HepG2 (cell line): Measurements from ENCODE around the gene ATP11C. TPM values are rescaled to one million over a fixed set of nuclear protein-coding genes. Genes with fewer than 3 reads are reported as not detected.
"Not testable (repeated sequence)": the region's sequence is repeated elsewhere in the genome, so short reads cannot be mapped to it uniquely, and the experiment has no call there.

Experiments
- ATAC-seq: fragments of 200-7000 bp; cut with Tn5 transposase; 3 replicates; pipeline ENCODE4 v1.9.1; 2020; ENCODE audit warnings: mild to moderate bottlenecking, moderate library complexity
- BruUV-seq: library from RNA; stranded (reverse); fragments of 400-500 nt; replicated peaks from 2 replicates; lab custom pipeline; 2021; lab: Mats Ljungman, UMichigan
- CTCF ChIA-PET: fragments of 300-600 bp; formaldehyde crosslinking; extraction: SDS; loops from one replicate; lab custom pipeline; 2021; ENCODE audit warnings: low total read pairs, inconsistent platforms, low intra/inter-chr PET ratio; lab: Yijun Ruan, JAX
- POLR2A ChIA-PET: fragments of 350-600 bp; sonication (Branson Sonifier 250); formaldehyde crosslinking; loops from one replicate; lab custom pipeline; 2020; ENCODE audit warnings: antibody characterized with exemption, inconsistent platforms; lab: Yijun Ruan, JAX
- DNase-seq: peaks from one replicate; pipeline ENCODE4 v3.0.0-alpha.2; 2015; ENCODE audit warnings: low spot score
- FAIRE-seq: peaks from 3 replicates; lab custom pipeline; 2011; peaks lifted over from hg19 to GRCh38; lab: Jason Lieb, UNC
- H2AFZ ChIP-seq: one replicate; pipeline ENCODE4 v1.6.1; 2011; ENCODE audit warnings: low read length, inconsistent platforms
- H3K27ac ChIP-seq: fragments of 300-600 bp; 3 replicates; pipeline ENCODE4 v1.8.0; 2011; ENCODE audit warnings: mixed run types, mild to moderate bottlenecking, mixed read lengths, low read length, inconsistent platforms; ENCODE audit not compliant: insufficient read depth; ENCODE audit errors: extremely low read length
- H3K27me3 ChIP-seq, 2 experiments: fragments of 200-600 bp in 1 of 2; 2 replicates in 1 of 2; 3 replicates in 1 of 2; pipeline versions ENCODE4 v1.6.0 to v1.8.0; 2011; ENCODE audit warnings: low read length in 2 of 2, mild to moderate bottlenecking in 2 of 2, moderate library complexity in 2 of 2, inconsistent platforms in 1 of 2; ENCODE audit not compliant: insufficient read depth in 2 of 2, control insufficient read depth in 1 of 2
- H3K36me3 ChIP-seq, 2 experiments: fragments of 200-600 bp in 1 of 2; replicated peaks in 1 of 2; 2 replicates in 1 of 2; 3 replicates in 1 of 2; pipeline versions ENCODE4 v1.5.1 to v1.8.0; 2011; ENCODE audit warnings: low read length in 2 of 2, inconsistent platforms in 1 of 2; ENCODE audit not compliant: insufficient read depth in 2 of 2, control insufficient read depth in 1 of 2
- H3K4me1 ChIP-seq: 2 replicates; pipeline ENCODE4 v1.5.1; 2012; ENCODE audit warnings: low read length, inconsistent platforms; ENCODE audit not compliant: insufficient read depth
- H3K4me2 ChIP-seq: 2 replicates; pipeline ENCODE4 v1.6.0; 2011; ENCODE audit warnings: low read depth, low read length, inconsistent platforms
- H3K4me3 ChIP-seq, 3 experiments: fragments of 200-600 bp in 1 of 3; sonication (generic), shearing (Covaris generic) in 1 of 3; replicated peaks in 1 of 3; 2 replicates each; pipeline ENCODE4 v1.5.1; 2011 to 2016; ENCODE audit warnings: low read length in 3 of 3, inconsistent platforms in 2 of 3, low read depth in 2 of 3, mild to moderate bottlenecking in 2 of 3, control low read depth in 1 of 3, mixed read lengths in 1 of 3; ENCODE audit not compliant: insufficient read depth in 1 of 3
- H3K79me2 ChIP-seq: one replicate; pipeline ENCODE4 v1.6.1; 2011; ENCODE audit warnings: low read length, inconsistent platforms; ENCODE audit not compliant: insufficient read depth
- H3K9ac ChIP-seq: 2 replicates; pipeline ENCODE4 v1.6.0; 2011; ENCODE audit warnings: mild to moderate bottlenecking, low read depth, low read length, inconsistent platforms; ENCODE audit not compliant: insufficient read depth
- H3K9me3 ChIP-seq: 2 replicates; pipeline ENCODE4 v1.5.1; 2012; ENCODE audit warnings: mild to moderate bottlenecking, low read length
- H4K20me1 ChIP-seq: 2 replicates; pipeline ENCODE4 v1.6.0; 2011; ENCODE audit warnings: inconsistent platforms, mild to moderate bottlenecking, low read length, moderate library complexity; ENCODE audit not compliant: insufficient read depth
- BRD4 ChIP-seq: sonication (generic); formaldehyde crosslinking; IDR thresholded peaks from 2 replicates; pipeline ENCODE4 v1.4.0; 2020; ENCODE audit warnings: missing genetic modification reagents
- SMC3 ChIP-seq: IDR thresholded peaks from 2 replicates; pipeline ENCODE4 v1.6.1; 2011; ENCODE audit warnings: low read length, improper control_type of control experiment
- WGBS: methylation state at CpG from one replicate; pipeline ENCODE4 v1.1.6; 2017; ENCODE audit warnings: low lambda C conversion rate; 5-methylcytosine and 5-hydroxymethylcytosine counted together
- in situ Hi-C: cut with HindIII; loops from 2 replicates; pipeline ENCODE4 v1.10.0; 2017; ENCODE audit warnings: low pct_unique_long_range_greater_than_20kb; ENCODE audit not compliant: extremely low pct_ligation_motif_present
- intact Hi-C: fragments of 100-400 bp; cut with micrococcal nuclease; formaldehyde crosslinking; loops from one replicate; pipeline ENCODE4 v1.10.0; 2022; ENCODE audit not compliant: unreplicated experiment
- polyA plus RNA-seq, 8 experiments: library from polyadenylated mRNA; depleted of rRNA in 3 of 8; stranded (reverse) in 7 of 8; unstranded in 1 of 8; fragments of >200 nt; fragmentation: Illumina TruSeq in 4 of 8; extraction: Trizol in 4 of 8; gene quantifications; 2 replicates each; pipeline versions ENCODE4 v1.2.1 to v1.2.3, GENCODE V29; 2011 to 2016; ENCODE audit warnings: low read depth in 4 of 8, missing spikeins in 1 of 8, mixed read lengths in 1 of 8; ENCODE audit not compliant: insufficient read depth in 1 of 8
- total RNA-seq, 5 experiments: library from RNA; depleted of rRNA; stranded (reverse); fragments of >200 nt; fragmentation: Illumina TruSeq; extraction: Trizol; gene quantifications; 2 replicates each; pipeline ENCODE4 v1.2.3, GENCODE V29; 2016; ENCODE audit warnings: low read depth in 1 of 5
- TF ChIP-seq, protein P1 (sequence below), 2 experiments: sonication (generic) in 1 of 2; formaldehyde crosslinking in 1 of 2; IDR thresholded peaks; 2 replicates each; pipeline versions ENCODE4 v1.4.0 to v1.6.1; 2016 to 2020; ENCODE audit warnings: borderline replicate concordance in 1 of 2, low read depth in 1 of 2, mild to moderate bottlenecking in 1 of 2, missing genetic modification reagents in 1 of 2
- TF ChIP-seq, protein P2 (sequence below): IDR thresholded peaks from 2 replicates; pipeline ENCODE4 v1.6.1; 2016; ENCODE audit warnings: mild to moderate bottlenecking, missing biosample characterization, missing genetic modification reagents

The ATP11C gene
- total and polyA plus RNA-seq, 2 of the 13 experiments (the other 11 are each of a cell fraction or from before 2014, with no cell fraction given) = 8.5 to 16.9 TPM

DNA sequence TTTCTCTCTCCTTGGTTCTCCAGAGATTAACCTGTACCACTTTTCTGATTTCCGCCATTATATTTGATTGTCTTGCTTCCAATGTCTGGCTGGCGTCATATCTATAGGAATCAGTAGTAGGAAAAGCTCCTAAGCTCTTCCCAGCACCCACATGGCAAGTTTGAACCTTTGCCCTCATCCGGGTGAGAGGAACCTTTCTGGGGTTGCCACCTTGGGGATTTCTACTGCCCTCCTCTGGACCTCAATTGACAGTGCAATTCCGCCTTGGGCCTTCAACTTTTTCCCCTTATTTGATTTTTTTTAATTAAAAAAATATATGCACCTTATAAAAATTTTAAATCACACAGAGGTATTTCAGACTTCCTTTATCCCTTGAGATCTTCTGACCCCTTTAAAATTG is 34.4 kb upstream of the ATP11C start (continued):
- TF ChIP-seq, protein P1, sequence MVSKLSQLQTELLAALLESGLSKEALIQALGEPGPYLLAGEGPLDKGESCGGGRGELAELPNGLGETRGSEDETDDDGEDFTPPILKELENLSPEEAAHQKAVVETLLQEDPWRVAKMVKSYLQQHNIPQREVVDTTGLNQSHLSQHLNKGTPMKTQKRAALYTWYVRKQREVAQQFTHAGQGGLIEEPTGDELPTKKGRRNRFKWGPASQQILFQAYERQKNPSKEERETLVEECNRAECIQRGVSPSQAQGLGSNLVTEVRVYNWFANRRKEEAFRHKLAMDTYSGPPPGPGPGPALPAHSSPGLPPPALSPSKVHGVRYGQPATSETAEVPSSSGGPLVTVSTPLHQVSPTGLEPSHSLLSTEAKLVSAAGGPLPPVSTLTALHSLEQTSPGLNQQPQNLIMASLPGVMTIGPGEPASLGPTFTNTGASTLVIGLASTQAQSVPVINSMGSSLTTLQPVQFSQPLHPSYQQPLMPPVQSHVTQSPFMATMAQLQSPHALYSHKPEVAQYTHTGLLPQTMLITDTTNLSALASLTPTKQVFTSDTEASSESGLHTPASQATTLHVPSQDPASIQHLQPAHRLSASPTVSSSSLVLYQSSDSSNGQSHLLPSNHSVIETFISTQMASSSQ (IDR thresholded peaks at IDR 0.05; ENCODE audit: low read depth) = no peak
- TF ChIP-seq, protein P1 (CRISPR knock-in tag; IDR thresholded peaks at IDR 0.05; ENCODE audit: borderline replicate concordance) = no peak
- TF ChIP-seq, protein P2, sequence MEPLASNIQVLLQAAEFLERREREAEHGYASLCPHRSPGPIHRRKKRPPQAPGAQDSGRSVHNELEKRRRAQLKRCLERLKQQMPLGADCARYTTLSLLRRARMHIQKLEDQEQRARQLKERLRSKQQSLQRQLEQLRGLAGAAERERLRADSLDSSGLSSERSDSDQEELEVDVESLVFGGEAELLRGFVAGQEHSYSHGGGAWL (CRISPR knock-in tag) = no peak
- no peak for TF ChIP-seq BRD4 (CRISPR knock-in tag)
- peak; percentile 17; the same call in 1 of the 2 replicates for TF ChIP-seq SMC3
- TF ChIP-seq, all 625 proteins: peak for 3

DNA sequence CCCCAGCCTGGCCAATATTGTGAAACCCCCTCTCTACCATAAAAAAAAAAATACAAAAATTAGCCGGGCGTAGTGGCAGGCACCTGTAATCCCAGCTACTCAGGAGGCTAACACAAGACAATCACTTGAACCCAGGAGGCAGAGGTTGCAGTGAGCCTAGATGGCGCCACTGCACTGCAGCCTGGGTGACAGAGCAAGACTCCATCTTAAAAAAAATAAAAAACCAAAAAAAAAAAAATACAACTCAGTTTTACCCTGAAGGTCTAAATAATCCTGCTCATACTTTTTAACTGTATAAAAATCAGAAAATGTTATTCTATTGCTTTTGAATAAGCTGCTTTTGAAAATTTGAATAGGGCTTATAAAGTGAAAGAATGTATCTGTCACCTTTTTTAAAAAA is 33.3 kb upstream of the ATP11C start:
- H3K4me1 ChIP-seq, H3K36me3 ChIP-seq, H2AFZ ChIP-seq, CTCF ChIA-PET, H3K9ac ChIP-seq, H4K20me1 ChIP-seq, in situ Hi-C loops, ATAC-seq, H3K4me2 ChIP-seq, POLR2A ChIA-PET, BruUV-seq, H3K79me2 ChIP-seq, H3K9me3 ChIP-seq, H3K27ac ChIP-seq, FAIRE-seq, H3K4me3 ChIP-seq, H3K27me3 ChIP-seq, intact Hi-C loops, DNase-seq: not testable (repeated sequence)
- 29% methylated on average over 3 of the region's 3 CpGs for WGBS
